ENCODE measurements around the gene GCH1.
"Not testable (repeated sequence)": the region's sequence is repeated elsewhere in the genome, so short reads cannot be mapped to it uniquely, and the experiment has no call there.

The GCH1 gene

DNA sequence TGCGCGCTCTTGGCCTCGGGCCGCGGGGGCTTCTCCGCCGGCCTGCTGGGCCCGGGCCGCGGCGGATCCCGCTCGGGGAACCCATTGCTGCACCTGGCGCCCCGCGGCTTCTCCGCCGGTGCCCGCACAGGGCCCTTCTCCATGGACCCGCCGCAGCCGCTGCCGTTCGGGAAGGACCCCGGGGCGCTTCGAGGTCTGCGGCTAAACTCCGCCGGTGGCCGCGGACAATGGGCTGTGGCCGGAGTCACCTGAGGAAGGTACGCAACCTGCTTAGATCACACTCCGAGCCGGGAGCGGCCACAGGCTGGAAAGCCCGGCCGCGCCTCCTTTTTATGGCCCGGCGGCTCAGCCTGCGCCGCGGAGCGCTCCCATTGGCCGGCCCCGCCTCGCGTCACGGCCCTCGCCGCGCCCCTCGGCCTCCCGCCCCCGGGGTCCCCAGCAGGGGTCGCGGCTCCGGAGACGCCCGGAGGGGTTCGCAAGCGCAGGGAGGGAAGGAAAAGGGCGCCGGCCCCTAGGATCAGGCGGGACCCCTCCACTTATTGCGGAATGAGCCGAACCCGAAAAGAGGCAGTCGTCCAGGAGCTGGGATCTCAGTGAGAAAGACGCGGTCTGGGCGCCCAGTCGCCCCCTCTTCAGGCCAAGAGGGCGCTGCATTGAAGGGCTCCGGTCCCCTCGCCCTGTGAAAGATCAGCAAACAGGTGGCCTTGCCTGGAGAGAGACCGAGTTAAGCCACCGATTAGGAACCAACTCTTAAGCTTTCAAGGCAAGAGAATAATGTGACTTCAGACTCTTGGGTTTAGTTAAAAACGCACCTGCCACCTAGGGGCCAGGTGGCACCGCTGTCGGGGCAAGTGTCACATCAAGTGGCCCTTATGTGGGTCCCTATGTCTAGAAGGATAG, at the start of gene GCH1:
TSS of gene GCH1 (minus strand) at position 306 of the 900 bp plus-strand sequence. CDS start at position 143, 163 bp downstream.
- DNase-seq (ENCODE audit: low read depth): peak; percentile 40

DNA sequence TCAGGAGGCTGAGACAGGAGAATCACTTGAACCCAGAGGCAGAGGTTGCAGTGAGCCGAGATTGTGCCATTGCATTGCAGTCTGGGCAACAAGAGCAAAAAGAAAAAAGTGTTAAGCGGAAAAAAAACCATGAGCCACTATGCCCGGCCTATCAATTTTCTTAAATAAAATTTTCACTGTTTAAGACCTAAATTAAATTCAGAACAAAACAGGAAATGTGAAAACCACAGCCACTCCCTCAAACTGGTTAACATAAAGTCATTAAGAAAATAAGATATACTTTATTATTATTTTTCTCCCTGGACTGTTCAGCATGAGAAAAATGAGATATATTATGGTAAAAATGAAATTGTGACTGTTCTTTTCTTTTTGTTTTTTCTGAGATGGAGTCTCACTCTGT, 44.6 kb upstream of the GCH1 start:
- DNase-seq (ENCODE audit: low read depth): no peak

DNA sequence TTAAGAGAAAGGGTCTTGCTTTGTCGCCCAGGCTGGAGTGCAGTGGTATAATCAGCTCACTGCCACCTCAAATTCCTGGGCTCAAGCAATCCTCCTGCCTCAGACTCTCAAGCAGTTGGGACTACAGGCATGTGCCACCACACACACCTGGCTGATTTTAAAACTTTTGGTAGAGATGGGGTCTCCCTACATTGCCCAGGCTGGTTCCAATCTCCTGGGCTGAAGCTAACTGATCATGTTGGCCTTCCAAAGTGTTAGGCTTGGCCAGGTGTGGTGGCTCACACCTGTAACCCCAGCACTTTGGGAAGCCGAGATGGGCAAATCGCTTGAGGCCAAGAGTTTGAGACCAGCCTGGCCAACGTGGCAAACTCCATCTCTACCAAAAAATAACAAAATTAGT, 43.9 kb upstream of the GCH1 start:
- no peak for DNase-seq (ENCODE audit: low read depth)

- no peak for DNase-seq (ENCODE audit: low read depth)
Measured at GRCh38 chr14:54944737-54945391, 42.2 kb upstream of the GCH1 start.

- no peak for DNase-seq (ENCODE audit: low read depth)
Measured at GRCh38 chr14:54942913-54943312, 40.3 kb upstream of the GCH1 start.

- DNase-seq (ENCODE audit: low read depth): no peak
Measured at GRCh38 chr14:54936816-54937215, 34.2 kb upstream of the GCH1 start.

DNA sequence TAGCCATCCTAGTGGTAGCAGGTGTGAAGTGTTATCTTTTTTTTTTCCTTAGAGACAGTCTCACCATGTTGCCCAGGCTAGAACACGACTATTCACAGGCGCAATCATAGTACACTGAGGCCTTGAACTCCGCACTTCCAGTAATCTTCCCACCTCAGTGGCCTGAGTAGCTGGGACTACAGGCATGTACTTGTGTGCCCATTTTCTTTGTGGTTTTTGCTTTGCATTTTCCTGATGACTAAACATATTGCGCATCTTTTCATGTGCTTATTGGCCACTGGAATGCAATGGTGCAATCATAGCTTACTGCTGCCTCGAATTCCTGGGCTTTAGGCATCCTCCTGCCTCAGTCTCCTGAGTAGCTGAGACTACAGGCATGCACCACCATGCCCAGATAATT, 33.3 kb upstream of the GCH1 start:
- DNase-seq (ENCODE audit: low read depth): no peak

DNA sequence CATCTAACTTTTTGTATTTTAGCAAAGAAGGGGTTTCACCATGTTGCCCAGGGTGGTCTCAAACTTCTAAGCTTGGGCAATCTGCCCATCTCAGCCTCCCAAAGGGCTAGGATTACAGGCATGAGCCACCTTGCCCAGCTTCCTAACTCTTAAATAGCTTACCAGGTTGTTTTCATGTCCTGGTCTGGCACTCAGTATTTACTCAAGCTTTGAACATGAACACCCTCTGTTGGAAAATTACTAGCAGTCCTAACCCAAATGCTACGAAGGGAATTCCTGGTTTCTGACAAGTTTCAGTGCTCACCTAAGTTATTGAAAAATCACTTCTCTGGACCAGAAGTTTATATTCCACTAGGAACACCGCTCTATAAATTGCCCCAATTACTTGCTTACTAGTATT, 32.5 kb upstream of the GCH1 start:
- no peak for DNase-seq (ENCODE audit: low read depth)

GRCh38 chr14:54933006-54933405, 30.4 kb upstream of the GCH1 start:
- no peak for DNase-seq (ENCODE audit: low read depth)

- no peak for DNase-seq (ENCODE audit: low read depth)
Measured at GRCh38 chr14:54931598-54932340, 29.1 kb upstream of the GCH1 start.

DNA sequence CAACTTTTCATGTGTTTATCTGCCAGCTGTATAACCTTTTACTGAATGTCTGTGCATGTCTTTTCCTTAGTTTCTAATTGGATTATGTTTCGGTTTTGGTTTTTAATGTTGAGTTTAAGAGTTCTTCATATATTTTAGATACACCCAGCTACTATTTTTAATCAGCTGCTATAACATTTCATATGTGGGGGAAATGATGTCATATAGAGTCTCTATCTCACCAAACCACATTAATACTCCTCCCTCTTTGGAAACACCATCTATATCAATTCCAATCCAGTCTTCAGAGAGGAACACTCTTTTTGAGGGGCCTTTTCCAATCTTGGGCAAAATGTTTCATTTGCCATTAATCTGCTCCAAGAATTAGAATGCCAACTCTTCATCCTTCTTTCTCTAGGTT, 28.5 kb upstream of the GCH1 start:
- DNase-seq (ENCODE audit: low read depth): no peak

GRCh38 chr14:54929556-54929955, 26.9 kb upstream of the GCH1 start:
- no peak for DNase-seq (ENCODE audit: low read depth)

- DNase-seq (ENCODE audit: low read depth): no peak
Measured at GRCh38 chr14:54928216-54928615, 25.6 kb upstream of the GCH1 start.

- DNase-seq (ENCODE audit: low read depth): no peak
Measured at GRCh38 chr14:54927551-54927950, 24.9 kb upstream of the GCH1 start.

DNA sequence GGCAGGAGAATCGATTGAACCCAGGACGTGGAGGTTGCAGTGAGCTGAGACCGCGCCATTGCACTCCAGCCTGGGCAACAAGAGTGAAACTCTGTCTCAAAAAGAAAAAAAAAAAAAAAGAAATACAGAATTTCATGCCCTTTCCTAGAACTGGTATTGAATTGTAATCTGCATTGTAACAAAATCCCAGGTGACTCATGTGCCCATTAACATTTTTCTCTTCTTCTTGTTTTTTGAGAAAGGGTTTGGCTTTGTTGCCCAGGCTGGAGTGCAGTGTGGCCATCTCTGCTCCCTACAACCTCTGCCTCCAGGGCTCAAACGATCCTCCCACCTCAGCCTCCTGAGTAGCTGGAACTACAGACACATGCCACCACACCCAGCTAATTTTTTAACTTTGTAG, 23.9 kb upstream of the GCH1 start:
- DNase-seq (ENCODE audit: low read depth): not testable (repeated sequence)

GRCh38 chr14:54922598-54922997, 20.0 kb upstream of the GCH1 start:
- DNase-seq (ENCODE audit: low read depth): no peak

- no peak for DNase-seq (ENCODE audit: low read depth)
Measured at GRCh38 chr14:54920052-54920451, 17.4 kb upstream of the GCH1 start.

GRCh38 chr14:54919330-54919729, 16.7 kb upstream of the GCH1 start:
- no peak for DNase-seq (ENCODE audit: low read depth)

DNA sequence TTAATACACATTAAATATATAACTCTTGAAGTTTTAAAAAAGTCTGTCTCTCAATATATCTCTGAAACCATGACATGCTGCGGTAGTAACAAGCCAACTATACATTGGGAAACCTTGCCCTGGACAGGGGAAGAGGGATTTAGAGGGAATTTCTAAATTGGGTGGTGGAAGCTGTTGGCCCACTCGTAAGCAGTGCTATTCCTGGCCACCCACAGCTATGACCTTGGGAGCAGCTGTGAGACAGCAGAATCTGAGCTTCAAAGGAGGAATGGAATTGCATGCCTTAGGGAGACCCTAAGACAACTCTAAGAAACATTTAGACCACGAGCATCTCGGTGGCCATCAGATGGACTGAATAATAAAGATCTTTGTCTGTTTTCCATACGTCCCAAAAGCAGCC, 15.8 kb upstream of the GCH1 start:
- no peak for DNase-seq (ENCODE audit: low read depth)

DNA sequence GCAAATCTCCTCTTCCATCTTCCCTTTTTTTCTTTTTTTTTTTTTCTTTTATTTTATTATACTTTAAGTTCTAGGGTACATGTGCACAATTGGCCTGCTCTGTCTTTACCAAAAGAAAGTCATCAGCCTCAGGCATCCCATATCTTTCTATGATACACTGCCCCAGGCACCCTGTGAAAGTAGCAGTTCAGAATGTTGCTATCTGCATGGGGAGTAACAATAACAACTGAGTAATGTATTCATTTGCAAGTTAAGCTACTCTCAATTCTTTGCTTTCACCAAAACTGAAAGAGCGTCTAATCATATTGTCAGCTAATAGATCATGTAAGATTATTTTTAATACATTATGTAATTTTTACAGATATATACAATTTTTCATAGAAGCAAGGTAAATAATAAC, 13.5 kb upstream of the GCH1 start:
- DNase-seq (ENCODE audit: low read depth): no peak

DNA sequence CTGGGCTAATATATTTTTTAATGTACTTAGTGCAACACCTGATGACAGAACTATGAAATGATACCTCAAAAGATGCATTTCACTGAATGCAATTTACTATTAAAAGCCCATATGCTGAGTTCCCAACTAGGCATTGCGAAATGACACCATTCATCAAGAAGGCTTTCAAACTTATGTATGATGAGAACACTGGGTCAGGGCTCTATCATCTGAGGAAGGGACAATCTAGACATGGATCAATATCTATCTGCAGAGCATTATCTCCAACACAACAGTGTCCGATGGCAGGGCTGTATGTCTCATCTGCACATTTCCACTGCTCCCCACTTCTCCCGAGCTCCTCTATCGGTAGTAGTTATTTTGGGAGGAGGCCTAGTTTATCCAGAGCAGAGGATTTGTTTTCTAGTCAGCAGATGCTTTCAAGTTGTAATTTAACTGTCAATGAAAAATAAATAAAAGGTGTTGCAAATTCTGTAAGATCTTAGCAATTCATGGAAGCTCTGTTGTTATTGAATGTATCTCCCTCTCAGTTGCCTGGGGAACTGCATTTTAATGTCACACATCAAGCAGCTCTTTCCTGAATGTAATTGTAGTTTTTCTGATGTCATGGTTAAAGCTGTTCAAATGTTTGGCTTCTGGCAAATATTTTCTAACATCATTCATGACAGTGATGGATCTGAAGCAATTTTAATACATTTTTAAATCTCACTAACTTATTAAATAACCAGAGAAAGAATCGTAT, 7.4 kb upstream of the GCH1 start:
- no peak for DNase-seq (ENCODE audit: low read depth)

- DNase-seq (ENCODE audit: low read depth): not testable (repeated sequence)
Measured at GRCh38 chr14:54908973-54909372, 6.3 kb upstream of the GCH1 start.
